ENCODE results near the gene NOS1AP. TPM values are rescaled to one million over a fixed set of nuclear protein-coding genes. Genes with fewer than 3 reads are reported as not detected.

NOS1AP gene
- total RNA-seq, 1 experiment from 2014 or later: 5.3 TPM

DNA sequence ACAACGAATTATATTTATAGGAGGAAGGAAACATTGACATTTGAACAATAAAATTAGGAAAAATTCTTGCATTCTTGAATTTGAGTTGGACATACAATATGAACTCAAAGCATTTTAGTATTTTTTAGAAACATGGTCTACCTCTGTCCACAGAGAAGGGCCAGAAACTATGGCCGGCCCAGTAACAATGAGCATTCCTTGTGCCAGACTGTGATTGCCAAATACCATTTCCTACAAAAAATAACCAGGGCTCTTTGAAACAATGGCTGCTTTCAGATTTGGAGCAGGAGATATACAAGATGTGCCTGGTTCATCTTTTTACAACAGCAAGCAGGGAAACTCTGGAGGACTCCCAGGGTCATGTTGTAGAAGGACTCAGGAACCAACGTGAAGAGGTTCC lies 38.4 kb downstream of the NOS1AP start:
- DNase-seq (ENCODE audit: low read depth, low spot score) (no peak), ATAC-seq (no peak)
- H3K27me3 ChIP-seq (ENCODE audit: insufficient read depth, low read length): no peaks in the 10 kb centered on the region
- H2AFZ ChIP-seq (ENCODE audit: low read depth, low read length, poor library complexity, severe bottlenecking): no peak overlapping the region
- CTCF ChIA-PET: no interaction called here
- H3K9me3 ChIP-seq (ENCODE audit: control insufficient read depth in 1 of 2, insufficient read depth in 1 of 2, low read depth in 1 of 2, low read length in 2 of 2): no peaks in the 10 kb centered on the region
- H3K9me2 ChIP-seq (ENCODE audit: insufficient read depth): no peaks in the 10 kb centered on the region
- POLR2A ChIA-PET: no interaction called here
- H3K4me1 ChIP-seq (ENCODE audit: control insufficient read depth in 1 of 2, insufficient read depth in 2 of 2, low read length in 2 of 2): no peaks in the 10 kb centered on the region
- no peaks in the 10 kb centered on the region for H3K36me3 ChIP-seq (ENCODE audit: control insufficient read depth in 1 of 2, insufficient read depth in 2 of 2, low read length in 2 of 2)
- no TSS peak for BruUV-seq (replicated peaks)
- no peak overlapping the region for H3K4me2 ChIP-seq (ENCODE audit: low read length)
- RAD21 ChIA-PET (ENCODE audit: low non-redundant PET in 1 of 2, low total read pairs in 2 of 2, uncharacterized antibody in 2 of 2, unreplicated experiment in 2 of 2): no interaction called here
- no peaks in the 10 kb centered on the region for H4K20me1 ChIP-seq (ENCODE audit: insufficient read depth)
- no peak overlapping the region for H3K27ac ChIP-seq (ENCODE audit: low read depth, low read length)
- no peak overlapping the region for H3K4me3 ChIP-seq (replicated peaks in 1 of 2; ENCODE audit: low read depth in 1 of 2, low read length in 2 of 2)
- intact Hi-C loops (cut with micrococcal nuclease): no loop called here
- no peak overlapping the region for H3K9ac ChIP-seq (ENCODE audit: low read length)
- TF ChIP-seq JUND (IDR thresholded peaks at IDR 0.05): no peak
- no peak for TF ChIP-seq CEBPB (IDR thresholded peaks at IDR 0.05; ENCODE audit: low read depth)
- TF ChIP-seq, protein P1, sequence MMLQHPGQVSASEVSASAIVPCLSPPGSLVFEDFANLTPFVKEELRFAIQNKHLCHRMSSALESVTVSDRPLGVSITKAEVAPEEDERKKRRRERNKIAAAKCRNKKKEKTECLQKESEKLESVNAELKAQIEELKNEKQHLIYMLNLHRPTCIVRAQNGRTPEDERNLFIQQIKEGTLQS (IDR thresholded peaks at IDR 0.05): no peak
- TF ChIP-seq EZH2phosphoT487 (IDR thresholded peaks at IDR 0.05; ENCODE audit: borderline replicate concordance): no peak
- TF ChIP-seq TCF7L2 (IDR thresholded peaks at IDR 0.05; ENCODE audit: borderline replicate concordance, extremely low read depth, insufficient read depth, insufficient read length): no peak
- no peak for TF ChIP-seq POLR2A (IDR thresholded peaks at IDR 0.05; ENCODE audit: borderline replicate concordance, extremely low read depth, insufficient read depth, insufficient read length)
- TF ChIP-seq SRF (IDR thresholded peaks at IDR 0.05; ENCODE audit: low read depth): no peak
- no peak for TF ChIP-seq ELF1 (IDR thresholded peaks at IDR 0.05; ENCODE audit: borderline replicate concordance, low read depth)
- H3K79me2 ChIP-seq (ENCODE audit: insufficient read depth, low read length): no peaks in the 10 kb centered on the region

DNA sequence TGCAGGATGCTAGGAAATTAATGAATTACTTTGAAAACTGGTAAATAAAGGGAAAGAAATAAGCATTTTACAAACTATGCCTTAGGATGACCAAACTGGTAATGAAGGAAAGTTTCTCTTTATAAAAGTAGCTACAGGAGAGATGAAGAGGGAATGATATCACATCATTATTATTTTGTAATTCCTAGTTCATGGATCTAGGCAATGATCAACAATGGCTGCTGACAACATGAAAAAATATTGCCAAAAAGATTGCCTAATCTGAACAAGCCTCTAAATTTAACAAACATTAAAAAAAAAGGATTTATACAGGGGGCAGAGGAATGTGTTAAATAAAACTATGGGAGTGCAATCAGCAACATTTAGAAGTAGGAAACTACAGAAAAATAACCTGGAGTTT lies 38.9 kb downstream of the NOS1AP start:
- no TSS peak for BruUV-seq (replicated peaks)
- ChIA-PET POLR2A (no interaction called here), CTCF (no interaction called here)

More for the DNA sequence above, 38.9 kb downstream of the NOS1AP start:
- Histone ChIP-seq H3K9me2 (ENCODE audit: insufficient read depth) (no peaks in the 10 kb centered on the region), H4K20me1 (ENCODE audit: insufficient read depth) (no peaks in the 10 kb centered on the region), H3K27me3 (ENCODE audit: insufficient read depth, low read length) (no peaks in the 10 kb centered on the region), H3K4me1 (ENCODE audit: control insufficient read depth in 1 of 2, insufficient read depth in 2 of 2, low read length in 2 of 2) (no peaks in the 10 kb centered on the region), H3K4me3 (replicated peaks in 1 of 2; ENCODE audit: low read depth in 1 of 2, low read length in 2 of 2) (no peak overlapping the region), H3K36me3 (ENCODE audit: control insufficient read depth in 1 of 2, insufficient read depth in 2 of 2, low read length in 2 of 2) (no peaks in the 10 kb centered on the region), H3K9me3 (ENCODE audit: control insufficient read depth in 1 of 2, insufficient read depth in 1 of 2, low read depth in 1 of 2, low read length in 2 of 2) (no peaks in the 10 kb centered on the region), H3K27ac (ENCODE audit: low read depth, low read length) (no peak overlapping the region), H3K79me2 (ENCODE audit: insufficient read depth, low read length) (no peaks in the 10 kb centered on the region), H3K9ac (ENCODE audit: low read length) (no peak overlapping the region), H3K4me2 (ENCODE audit: low read length) (no peak overlapping the region), H2AFZ (ENCODE audit: low read depth, low read length, poor library complexity, severe bottlenecking) (no peak overlapping the region)
- no peak for DNase-seq (ENCODE audit: low read depth, low spot score)
- no peak for ATAC-seq
- TF ChIP-seq, protein P2, sequence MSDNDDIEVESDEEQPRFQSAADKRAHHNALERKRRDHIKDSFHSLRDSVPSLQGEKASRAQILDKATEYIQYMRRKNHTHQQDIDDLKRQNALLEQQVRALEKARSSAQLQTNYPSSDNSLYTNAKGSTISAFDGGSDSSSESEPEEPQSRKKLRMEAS (IDR thresholded peaks at IDR 0.05): no peak
- TF ChIP-seq POLR2A (IDR thresholded peaks at IDR 0.05; ENCODE audit: borderline replicate concordance, extremely low read depth, insufficient read depth, insufficient read length): no peak
- no peak for TF ChIP-seq POLR2AphosphoS5 (IDR thresholded peaks at IDR 0.05; ENCODE audit: low read depth, low read length)
- TF ChIP-seq, protein P3, sequence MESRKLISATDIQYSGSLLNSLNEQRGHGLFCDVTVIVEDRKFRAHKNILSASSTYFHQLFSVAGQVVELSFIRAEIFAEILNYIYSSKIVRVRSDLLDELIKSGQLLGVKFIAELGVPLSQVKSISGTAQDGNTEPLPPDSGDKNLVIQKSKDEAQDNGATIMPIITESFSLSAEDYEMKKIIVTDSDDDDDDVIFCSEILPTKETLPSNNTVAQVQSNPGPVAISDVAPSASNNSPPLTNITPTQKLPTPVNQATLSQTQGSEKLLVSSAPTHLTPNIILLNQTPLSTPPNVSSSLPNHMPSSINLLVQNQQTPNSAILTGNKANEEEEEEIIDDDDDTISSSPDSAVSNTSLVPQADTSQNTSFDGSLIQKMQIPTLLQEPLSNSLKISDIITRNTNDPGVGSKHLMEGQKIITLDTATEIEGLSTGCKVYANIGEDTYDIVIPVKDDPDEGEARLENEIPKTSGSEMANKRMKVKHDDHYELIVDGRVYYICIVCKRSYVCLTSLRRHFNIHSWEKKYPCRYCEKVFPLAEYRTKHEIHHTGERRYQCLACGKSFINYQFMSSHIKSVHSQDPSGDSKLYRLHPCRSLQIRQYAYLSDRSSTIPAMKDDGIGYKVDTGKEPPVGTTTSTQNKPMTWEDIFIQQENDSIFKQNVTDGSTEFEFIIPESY (IDR thresholded peaks at IDR 0.05; ENCODE audit: extremely low read depth, insufficient replicate concordance, low read length): no peak
- TF ChIP-seq SP1 (IDR thresholded peaks at IDR 0.05; ENCODE audit: low read depth): no peak
- TF ChIP-seq RAD21 (IDR thresholded peaks at IDR 0.05; ENCODE audit: low read depth): no peak
- TF ChIP-seq ZFX (IDR thresholded peaks at IDR 0.05): no peak
- TF ChIP-seq FOSL1 (IDR thresholded peaks at IDR 0.05; ENCODE audit: low read depth): no peak
- no peak for TF ChIP-seq EGR1 (IDR thresholded peaks at IDR 0.05; ENCODE audit: low read depth)
- TF ChIP-seq ELF1 (IDR thresholded peaks at IDR 0.05; ENCODE audit: borderline replicate concordance, low read depth): no peak
- no peak for TF ChIP-seq YY1 (IDR thresholded peaks at IDR 0.05; ENCODE audit: extremely low read depth, insufficient replicate concordance, low read depth, low read length)
- intact Hi-C loops (cut with micrococcal nuclease): no loop called here
- RAD21 ChIA-PET (ENCODE audit: low non-redundant PET in 1 of 2, low total read pairs in 2 of 2, uncharacterized antibody in 2 of 2, unreplicated experiment in 2 of 2): no interaction called here
